GOT3 (cell line): ENCODE results near the gene OR2A1.
"Not testable (repeated sequence)": the region's sequence is repeated elsewhere in the genome, so short reads cannot be mapped to it uniquely, and the experiment has no call there.

ENCODE experiments used
- DNase-seq: peaks from one replicate; lab custom pipeline; 2025; ENCODE audit warnings: mixed read lengths; lab: John Stamatoyannopoulos, UW

The OR2A1 gene, protein sequence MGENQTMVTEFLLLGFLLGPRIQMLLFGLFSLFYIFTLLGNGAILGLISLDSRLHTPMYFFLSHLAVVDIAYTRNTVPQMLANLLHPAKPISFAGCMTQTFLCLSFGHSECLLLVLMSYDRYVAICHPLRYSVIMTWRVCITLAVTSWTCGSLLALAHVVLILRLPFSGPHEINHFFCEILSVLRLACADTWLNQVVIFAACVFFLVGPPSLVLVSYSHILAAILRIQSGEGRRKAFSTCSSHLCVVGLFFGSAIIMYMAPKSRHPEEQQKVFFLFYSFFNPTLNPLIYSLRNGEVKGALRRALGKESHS

DNA sequence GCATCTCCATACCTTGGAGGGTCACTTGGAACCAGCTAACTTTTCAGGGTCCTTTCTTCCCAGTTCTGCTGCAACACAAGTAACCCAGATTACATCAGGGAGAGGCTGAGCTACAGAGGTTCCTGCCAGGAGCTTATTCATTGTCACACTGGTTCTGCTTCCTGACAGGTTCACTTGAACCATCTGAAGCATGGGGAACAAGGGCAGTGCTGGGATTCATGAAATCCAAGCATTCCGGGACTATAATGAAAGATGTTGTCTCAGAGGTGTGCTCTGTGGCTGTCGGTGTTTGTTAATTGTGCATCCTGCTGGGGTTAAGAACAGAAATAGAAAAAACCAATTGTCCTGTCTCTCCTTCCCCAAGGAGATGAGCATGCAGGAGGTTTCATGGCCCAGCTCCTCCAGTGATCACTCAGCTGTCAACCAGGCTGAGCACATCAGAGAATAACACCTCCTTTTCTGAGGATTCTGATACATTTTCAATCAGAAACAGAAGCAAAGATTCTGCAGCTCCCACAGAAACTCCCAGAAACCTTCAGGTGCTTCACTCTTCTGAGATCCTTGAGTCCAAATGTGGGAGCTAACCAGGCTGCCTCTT lies at the start of gene OR2A1:
Gene OR2A1, plus strand, starts transcription at position 548 of the 598 bp plus-strand sequence. CDS start 5,706 bp downstream, outside the sequence.
- DNase-seq = not testable (repeated sequence)

DNA sequence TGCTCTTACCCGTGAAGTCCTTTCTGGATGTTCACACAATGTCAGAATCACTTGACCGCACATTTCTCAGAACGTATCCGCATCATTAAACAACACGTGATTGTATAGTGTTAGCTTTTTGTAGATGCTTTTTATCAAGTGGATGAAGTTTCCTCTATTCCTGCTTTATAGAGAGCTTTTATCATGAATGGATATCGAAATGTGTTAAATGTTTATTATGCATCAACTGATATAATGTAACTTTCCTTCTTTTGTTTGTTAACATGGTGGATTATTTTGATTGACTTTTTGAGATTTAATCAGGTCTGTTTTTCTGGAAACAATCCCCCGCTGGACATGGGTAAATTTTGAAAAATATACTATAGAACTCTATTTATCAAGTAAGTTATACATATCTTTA lies 47.5 kb upstream of the OR2A1 start, which contains the start of gene OR2A7:
Gene OR2A7, minus strand, starts transcription at position 101 of the 400 bp plus-strand sequence. CDS start 5,164 bp downstream, outside the sequence.
- DNase-seq = not testable (repeated sequence)

DNA sequence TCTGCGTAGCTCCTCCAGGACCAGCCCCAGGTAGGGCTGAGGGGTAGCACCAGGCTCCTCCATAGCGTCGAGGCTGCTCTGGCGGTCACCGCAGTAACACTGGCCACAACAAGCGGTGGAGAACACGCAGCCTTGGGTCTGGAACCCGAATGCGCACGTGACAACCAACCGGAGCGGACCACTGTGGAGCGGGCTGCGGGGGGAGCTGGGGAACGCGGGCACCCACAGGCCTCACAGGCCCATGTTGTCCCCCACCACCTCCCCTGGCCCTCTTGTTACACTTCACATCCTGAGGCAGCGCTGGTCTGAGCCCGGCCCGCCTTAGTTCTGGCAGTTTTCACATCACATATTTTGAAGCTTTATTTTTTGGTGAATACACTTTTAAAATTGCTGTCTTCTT lies 43.0 kb upstream of the OR2A1 start, which contains the start of gene CTAGE8:
Gene CTAGE8, minus strand, starts transcription at position 101 of the 400 bp plus-strand sequence. Its CDS starts 38 bp downstream, at position 63.
- DNase-seq = not testable (repeated sequence)

DNA sequence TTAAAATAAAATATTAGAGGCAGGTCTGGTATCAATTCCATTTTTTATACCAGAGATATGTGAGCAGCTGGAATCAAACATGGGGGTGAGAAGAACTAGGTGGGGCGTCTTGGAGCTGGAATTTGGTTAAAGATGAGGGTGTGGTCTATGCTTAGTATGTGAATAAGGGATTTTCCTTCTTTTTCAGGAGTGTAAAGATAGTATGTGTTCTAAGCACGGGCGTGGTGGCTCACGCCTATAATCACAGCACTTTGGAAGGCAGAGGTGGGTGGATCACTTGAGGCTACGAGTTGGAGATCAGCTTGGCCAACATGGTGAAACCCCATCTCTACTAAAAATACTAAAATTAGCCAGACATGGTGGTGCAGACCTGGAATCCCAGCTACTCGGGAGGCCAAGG lies 36.9 kb upstream of the OR2A1 start:
- DNase-seq = not testable (repeated sequence)

DNA sequence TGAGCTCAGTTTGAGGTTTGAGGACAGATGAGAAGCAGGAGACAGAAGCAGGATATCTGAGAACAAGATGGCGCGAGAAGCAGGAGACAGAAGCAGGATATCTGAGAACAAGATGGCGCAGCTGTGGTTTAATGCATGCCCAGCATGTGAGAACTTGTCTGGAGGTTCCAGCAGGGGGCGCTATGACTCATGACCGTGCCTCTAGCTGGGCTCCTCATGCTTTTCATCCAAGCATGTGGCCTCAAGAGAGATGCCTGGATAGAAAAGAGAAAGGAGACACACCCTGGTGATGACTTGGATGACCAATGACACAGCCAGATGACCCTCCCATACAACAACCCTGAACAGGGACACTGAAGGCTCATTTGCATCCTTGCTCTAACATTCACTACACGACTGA lies 32.2 kb upstream of the OR2A1 start:
- DNase-seq = not testable (repeated sequence)

DNA sequence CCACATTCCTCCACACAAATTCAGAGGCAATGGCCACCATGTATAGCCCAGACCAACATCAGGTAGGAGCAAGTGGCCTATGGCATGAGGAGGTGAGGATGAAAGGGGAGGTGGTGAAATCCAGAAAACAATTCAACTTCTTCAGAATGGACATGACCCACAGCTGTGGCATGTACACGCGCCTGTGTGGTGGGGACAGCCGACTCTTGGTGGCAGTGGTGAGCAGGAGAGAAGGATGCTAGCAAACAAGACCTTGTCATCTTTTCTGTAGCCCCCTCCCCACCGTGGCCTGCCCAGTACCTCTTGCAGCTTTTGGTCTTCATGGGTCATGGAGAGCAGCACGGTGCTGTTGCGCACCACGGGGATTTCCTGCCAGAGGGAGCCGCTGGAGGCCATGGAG lies 30.2 kb upstream of the OR2A1 start:
- DNase-seq = not testable (repeated sequence)

DNA sequence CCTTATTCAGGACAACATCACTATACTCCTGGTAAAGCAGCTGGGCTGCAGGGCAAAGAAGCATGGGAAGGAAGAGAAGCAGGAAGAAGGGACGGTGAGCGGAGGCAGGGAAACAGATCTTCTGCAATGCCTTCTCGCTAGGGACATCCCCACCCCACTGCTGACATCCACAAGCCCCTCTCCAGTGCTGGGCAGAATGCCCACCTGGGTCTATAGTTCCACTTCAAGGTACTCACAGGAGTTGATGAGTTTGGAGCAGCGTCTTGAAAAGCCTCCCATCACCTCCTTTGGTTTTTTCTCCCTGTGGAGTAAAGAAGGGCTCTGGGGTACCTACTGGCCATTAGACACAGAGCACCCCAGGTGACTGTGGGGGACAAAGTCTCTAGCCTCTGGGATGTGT lies 29.7 kb upstream of the OR2A1 start:
- not testable (repeated sequence) for DNase-seq

DNA sequence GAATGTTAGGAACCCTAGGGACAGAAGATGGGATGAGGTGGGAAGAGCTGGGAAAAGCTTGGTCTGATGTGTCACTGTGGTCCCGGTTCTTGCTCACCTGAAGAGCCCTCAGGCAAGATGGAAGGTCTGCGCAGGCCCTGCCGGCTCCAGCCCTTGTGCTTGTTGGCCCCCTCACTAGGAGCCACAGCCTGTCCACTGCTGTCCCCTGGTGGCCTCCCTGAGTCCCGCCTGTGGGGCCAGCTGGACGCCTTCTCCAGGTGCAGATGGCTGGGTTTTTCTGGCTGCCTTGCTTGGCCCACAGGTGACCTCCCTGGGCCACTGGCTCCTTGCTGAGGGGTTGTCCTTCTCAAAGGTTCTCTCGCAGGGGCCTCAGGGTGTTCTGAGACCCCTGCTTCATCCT lies 28.5 kb upstream of the OR2A1 start:
- not testable (repeated sequence) for DNase-seq

DNA sequence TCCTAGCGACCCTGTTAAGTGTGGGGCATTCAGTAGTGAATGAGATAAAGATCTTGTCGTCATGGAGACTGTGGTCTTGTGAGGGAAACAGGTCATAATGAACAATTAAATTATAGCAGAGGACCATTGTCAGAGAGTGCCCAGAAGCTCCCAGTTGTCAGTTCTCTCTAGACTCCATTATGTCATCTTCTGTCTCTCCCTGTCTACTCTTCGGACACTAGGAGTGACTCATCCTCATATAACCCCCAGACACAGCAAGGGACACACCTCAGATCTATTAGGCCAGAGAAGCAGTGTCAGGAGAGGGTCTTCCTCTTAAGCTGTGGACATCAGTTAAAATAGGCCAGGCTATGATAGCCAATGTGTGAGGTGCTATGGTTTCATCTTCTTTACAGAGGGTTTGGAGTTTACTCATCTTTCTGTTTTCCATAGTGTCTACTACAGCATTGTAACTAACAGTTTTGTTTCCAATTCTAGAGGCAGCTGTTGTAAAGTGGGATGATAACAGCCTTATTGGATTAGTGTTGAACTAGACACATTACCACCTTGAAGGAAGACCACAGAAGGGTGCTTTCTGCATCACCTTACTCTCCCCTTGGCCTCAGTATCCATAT lies 24.9 kb upstream of the OR2A1 start:
- DNase-seq = not testable (repeated sequence)

DNA sequence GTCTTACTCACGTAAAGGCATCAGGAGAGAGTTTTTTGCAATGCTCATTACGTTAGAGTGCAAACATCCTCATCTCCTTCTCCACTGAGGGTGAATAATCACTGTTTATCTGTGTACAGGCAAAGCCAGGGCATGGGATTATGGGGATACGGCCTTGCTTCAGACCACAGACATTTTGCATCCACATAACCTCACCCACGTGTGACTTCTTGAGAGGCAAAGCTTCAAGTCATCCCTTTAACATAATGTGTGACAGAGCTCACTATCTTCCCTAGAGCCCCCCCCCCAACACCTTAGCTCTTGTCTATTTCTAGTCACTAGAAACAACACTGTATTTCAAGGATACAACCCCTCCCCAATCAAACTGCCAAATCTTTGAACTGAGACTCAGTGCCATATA lies 20.6 kb upstream of the OR2A1 start:
- DNase-seq = not testable (repeated sequence)

DNA sequence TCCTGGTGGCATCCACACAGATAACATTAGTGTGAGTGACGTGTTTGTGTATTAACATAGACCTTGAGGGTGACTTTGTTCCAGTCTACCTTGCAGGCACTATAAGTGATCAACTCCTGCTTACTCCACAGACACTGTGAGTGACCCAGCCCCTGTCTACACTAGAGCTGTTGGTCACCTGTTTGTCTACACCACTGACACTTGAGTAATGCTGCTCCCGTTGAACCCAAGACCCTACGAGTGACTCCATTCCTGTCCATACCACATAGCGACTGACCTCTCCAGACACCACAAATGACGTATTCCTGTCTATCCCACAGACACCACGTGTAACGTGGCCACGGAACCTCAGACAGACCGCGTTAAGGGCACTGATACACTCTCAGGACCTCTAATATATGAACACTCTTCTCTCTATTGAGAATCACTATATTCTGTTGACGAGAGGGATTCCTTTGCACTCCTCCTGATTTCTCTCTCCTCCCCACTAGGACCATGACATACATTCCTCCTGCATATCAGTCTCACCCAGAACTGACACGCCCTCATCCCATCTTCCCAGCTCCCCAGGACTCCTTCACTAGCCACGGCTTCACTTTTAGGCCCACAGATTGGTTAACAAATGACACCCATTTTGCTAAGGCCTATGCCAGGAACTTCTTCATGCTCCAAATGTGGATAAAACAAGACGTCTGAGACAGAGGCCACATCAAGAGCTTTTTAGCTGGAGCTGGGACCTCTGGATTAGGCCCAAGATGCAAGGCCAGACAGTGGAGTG lies 19.6 kb upstream of the OR2A1 start:
- not testable (repeated sequence) for DNase-seq

DNA sequence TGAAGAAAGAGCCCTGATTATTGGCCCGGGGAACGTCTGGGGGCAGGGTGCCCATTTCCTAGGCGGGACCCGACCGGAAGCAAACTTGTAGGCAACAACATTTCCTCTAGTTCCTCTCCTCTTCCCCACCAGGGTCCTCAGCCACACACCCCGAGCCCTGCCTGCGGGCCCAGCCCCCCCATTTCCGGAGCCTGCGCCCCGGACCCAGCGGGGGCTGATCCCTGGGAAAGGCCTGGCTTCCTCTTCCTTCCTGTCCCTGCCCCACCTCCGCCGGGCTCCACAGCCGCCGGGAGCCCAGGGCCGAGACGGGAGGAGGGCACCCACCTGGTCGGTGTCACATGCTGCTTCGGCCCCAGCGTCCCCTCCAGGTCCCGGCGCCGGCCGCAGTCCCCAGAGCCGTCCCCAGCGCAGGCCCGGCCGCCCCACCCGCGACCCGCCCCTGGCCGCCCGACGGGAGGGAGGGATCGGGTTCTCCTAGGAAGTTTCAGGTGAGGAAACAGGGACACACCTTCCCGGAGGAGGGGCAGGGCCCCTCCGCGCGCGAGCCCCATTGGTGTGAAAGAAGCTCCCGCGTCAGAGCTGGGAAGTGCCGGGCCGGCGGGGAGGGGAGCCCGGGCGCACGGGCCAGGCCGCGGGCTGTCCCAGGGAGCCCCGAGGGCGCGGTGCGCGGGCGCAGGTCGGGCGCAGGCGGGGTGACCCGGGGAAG lies 18.3 kb upstream of the OR2A1 start:
- not testable (repeated sequence) for DNase-seq

DNA sequence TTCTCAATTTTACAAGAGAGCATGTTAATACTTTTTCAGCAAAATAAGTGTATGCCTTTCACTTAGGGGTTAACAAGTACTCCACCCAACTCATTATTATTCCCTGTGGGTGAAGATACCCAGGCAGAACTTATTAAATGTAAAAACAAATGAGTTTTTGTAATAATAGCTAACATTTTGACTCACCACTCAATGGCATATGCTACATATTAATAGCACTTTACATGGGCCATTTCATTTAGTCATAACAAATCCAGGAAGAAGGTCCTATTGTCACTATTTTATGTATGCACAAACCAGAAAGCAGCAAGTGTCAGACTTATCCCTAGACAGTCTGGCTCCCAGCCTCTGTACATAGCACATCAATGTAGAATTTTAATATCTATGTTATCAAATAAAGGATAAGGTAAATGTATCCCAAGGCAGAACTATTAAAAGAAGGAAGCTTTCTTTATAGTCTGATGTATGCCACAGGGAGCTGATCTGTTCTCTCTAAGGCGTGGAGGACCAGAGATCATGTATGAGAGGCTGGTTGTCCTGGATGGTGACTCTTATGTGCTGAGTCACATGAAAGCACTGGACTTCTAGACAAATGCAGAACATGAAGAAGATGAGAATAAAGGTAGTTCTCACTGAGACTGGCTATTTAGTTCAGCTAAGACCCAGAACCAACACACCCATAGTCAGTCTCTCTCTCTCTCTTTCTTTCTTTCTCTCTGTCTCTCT lies 9.5 kb upstream of the OR2A1 start:
- not testable (repeated sequence) for DNase-seq

DNA sequence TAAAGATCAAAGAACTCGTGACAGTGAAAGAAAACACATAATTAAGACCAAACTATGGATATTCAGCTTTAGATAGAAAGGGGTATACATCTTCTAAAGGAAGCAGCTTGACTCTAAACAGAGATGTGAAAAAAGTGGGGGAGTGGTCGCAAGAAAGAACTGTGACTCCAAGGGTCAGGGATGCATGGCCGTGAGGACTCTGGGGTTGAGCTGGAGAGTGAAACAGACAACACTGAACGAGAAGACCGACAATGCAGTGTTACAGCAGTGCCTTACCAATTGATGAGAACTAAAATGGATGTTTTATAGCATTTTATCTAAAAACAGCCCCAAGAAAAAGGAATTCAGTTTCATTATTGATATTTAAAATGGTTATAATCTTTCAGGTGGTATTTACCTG lies 8.6 kb upstream of the OR2A1 start:
- not testable (repeated sequence) for DNase-seq

DNA sequence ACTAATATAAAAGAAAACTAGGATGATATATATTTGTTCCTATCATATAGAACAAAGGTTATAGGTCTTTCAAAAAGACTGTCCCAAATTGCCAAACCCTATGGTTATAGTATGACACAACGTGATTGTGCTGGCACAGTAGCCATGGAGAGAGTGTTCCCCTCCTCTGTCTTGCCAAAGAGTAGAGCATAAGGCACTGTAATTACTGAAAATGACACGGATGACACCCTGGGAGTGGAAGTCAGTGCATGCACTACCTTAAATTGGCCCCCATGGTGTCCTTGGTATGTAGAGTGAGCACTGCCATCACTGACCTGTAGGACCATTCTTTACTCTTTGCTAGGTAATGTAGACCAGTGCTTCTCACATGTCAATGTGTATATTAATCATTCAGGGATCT lies 7.1 kb upstream of the OR2A1 start:
- not testable (repeated sequence) for DNase-seq

DNA sequence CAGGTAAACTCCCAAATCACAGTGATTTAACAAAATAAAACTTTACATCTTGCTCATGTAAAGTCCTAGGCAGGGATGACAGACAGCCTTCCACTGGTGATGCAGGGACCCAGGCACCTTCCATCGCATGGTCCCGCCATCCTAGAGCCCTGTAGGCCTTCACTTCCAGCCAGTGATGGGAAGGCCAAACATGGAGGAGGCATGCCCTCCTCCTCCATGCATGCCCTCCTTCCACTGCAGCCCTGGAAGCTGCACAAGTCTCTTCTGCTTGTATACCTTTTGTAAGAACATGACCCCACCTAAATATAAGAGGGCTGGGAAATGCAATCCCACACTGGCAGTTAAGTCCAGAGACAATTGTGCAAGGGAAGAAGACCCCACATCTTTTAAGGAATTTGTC lies 2.5 kb upstream of the OR2A1 start:
- DNase-seq = not testable (repeated sequence)

DNA sequence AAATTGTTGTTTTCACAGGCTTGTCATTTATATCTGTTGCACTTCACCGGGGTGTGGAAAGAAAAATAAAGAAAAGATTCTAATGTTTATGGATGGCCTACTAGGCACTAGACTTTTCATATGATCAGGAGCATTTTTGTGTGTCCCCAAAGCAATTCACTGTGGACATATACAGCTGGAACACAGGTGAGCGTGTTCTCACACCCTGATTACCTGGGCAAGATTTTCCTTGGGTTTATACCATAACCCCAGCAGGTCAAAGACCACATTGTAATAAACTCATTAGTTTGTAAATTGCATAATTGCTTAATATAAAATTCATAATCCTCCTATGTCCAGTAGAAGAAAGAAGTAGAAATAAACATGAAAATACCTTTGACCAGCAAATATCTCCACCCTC lies 1.0 kb upstream of the OR2A1 start:
- DNase-seq = not testable (repeated sequence)

DNA sequence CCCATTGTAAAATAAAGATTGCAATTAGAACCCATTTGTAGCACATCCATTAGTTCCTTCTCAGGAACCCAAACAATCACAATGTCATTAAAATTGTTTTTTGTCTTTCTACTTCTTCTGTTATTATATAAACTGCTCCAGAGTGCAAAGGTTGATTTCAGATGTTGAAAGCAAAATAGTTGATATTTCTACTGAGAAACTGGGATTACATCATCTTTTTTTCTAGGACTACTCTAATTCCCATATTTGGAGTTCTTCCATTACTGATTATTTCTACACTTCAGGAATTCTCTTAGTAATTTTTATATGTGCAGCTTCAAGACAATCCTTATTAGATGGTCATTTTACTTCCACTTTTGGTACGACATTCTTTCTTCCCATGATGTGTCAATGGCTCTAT lies 5.3 kb downstream of the OR2A1 start:
- not testable (repeated sequence) for DNase-seq

DNA sequence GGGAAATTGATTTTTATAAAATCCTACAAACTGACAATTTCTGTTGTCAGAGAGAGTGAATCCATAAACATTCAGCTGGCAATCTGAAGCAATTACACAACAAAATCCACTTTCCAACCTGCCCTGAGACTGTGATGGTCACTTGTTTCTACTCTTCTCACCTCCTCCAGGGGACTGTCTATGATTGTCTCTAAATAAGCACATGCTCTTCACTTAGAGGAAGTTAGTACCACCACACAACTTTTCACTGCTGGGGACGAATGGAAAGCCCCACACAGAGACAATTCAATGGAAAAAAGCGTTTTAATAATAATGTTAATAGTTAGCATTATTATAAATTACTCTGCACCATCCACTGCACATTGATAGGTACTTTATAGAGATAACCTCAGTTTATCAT lies 7.3 kb downstream of the OR2A1 start:
- DNase-seq = not testable (repeated sequence)

DNA sequence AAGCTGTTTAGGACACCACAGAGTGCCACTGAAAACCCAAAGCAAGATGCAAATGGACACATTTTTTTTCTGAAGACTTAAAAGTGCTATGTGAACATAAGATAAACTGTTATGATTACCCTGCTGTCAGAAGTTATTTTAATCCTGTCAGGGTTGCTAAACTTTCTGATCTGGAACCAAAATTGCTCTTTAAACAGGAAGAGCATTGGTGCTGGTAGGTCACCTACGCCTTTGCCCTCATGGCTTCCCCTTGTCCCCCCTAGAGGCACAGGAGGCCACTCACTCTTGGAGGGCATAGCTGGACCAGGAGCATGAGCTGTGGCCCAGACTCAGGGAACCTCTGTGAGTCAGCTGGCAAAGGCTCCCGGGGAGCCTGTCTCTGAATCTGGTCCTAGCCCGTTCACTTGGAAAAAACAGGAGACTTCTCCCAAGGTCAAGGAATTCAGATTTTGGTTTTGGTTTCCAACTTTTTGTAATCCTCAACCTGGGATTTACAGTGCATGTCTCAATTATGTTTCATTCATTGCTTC lies 9.5 kb downstream of the OR2A1 start:
- DNase-seq = not testable (repeated sequence)
